ENCODE measurements around the gene ERAL1. TPM values are rescaled to one million over a fixed set of nuclear protein-coding genes. Genes with fewer than 3 reads are reported as not detected.
A peak's percentile ranks its signal among the peaks of the same experiment; 100 is the strongest.

The ERAL1 gene
- total and polyA plus RNA-seq, 5 experiments from 2014 or later: 25.3 to 54.9 (median 32.7) TPM

GRCh38 chr17:28895794-28896447, 41.1 kb downstream of the ERAL1 start:
- Mint-ChIP-seq H3K4me3 (peak overlapping the region; percentile 91 to 99 (median 98)), H3K27me3 (no peaks in the 10 kb centered on the region), H3K9me3 (no peaks in the 10 kb centered on the region), H3K27ac (peak overlapping the region; percentile 95 to 99 (median 97)), H3K4me1 (peaks cover 46 to 78% (median 75%) of the 10 kb centered on the region in 4 donors), H3K36me3 (peaks cover 0 to 19% (median 4%) of the 10 kb centered on the region in 3 donors)
- POLR2A ChIA-PET: interaction anchor here (0.6 to 4.9 kb wide), 14 partner anchors 11 to 176 kb away, joined by 3 to 64 read pairs (median 9); partner anchors contain the start of genes ERAL1, FAM222B, NEK8 and PHF12
- ATAC-seq: no peak
- no peak for DNase-seq

DNA sequence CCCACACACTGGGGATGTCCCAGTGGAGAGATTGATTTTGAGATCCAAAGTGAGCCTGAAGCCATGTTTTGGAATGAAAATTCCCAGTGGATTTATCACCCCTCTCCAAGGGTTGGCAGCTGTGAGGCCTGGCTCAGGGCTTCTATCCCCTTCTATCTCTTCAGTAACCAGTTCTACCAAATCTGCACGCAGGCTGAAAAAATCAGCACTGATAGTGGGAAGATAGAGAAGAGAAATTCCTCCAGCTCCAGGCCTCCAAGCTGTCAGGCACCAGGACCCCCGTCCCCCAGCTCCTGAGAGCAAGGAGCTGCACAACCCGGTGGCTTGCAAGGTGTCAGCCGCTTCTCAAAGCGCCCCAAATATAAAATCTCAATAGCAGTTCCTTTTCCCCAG, 41.7 kb downstream of the ERAL1 start:
- DNase-seq: no peak
- Mint-ChIP-seq H3K4me1 (peaks cover 45 to 75% (median 71%) of the 10 kb centered on the region in 4 donors), H3K36me3 (peaks cover 0 to 13% (median 0%) of the 10 kb centered on the region in 3 donors), H3K27ac (peak overlapping the region; percentile 95 to 99 (median 97)), H3K4me3 (peak overlapping the region; percentile 91 to 99 (median 98)), H3K27me3 (no peaks in the 10 kb centered on the region), H3K9me3 (no peaks in the 10 kb centered on the region)
- POLR2A ChIA-PET: interaction anchor here (0.6 to 4.9 kb wide), 17 partner anchors 12 to 177 kb away, joined by 3 to 64 read pairs (median 6); partner anchors contain the start of genes ERAL1, FAM222B, NEK8 and PHF12
- ATAC-seq: peak in 1 of 2 donors; percentile 13

- H3K4me3 Mint-ChIP-seq: peak within 1 kb of the TSS; percentile 91 to 99 (median 98)
- H3K4me1 Mint-ChIP-seq: peaks cover 47 to 75% (median 72%) of the 10 kb centered on the region in 4 donors
- POLR2A ChIA-PET: interaction anchor here (0.8 to 4.9 kb wide), 26 partner anchors 10 to 252 kb away, joined by 3 to 64 read pairs (median 5); partner anchors contain the start of genes BLTP2, ERAL1, FAM222B and NEK8
- ATAC-seq (peak; percentile 76 to 83), DNase-seq (peak; percentile 56 to 84 (median 67))
- no peaks in the 10 kb centered on the region for H3K27me3 Mint-ChIP-seq
- peaks cover 0 to 8% (median 0%) of the 10 kb centered on the region in 3 donors for H3K36me3 Mint-ChIP-seq
- H3K9me3 Mint-ChIP-seq: no peaks in the 10 kb centered on the region
- H3K27ac Mint-ChIP-seq: peak within 1 kb of the TSS; percentile 95 to 99 (median 97)
Measured at GRCh38 chr17:28896884-28897768, 42.3 kb downstream of the ERAL1 start, which contains the start of gene FLOT2. Gene FLOT2 (minus strand): TSS chr17:28897733. CDS start chr17:28897574, 159 bp downstream.

DNA sequence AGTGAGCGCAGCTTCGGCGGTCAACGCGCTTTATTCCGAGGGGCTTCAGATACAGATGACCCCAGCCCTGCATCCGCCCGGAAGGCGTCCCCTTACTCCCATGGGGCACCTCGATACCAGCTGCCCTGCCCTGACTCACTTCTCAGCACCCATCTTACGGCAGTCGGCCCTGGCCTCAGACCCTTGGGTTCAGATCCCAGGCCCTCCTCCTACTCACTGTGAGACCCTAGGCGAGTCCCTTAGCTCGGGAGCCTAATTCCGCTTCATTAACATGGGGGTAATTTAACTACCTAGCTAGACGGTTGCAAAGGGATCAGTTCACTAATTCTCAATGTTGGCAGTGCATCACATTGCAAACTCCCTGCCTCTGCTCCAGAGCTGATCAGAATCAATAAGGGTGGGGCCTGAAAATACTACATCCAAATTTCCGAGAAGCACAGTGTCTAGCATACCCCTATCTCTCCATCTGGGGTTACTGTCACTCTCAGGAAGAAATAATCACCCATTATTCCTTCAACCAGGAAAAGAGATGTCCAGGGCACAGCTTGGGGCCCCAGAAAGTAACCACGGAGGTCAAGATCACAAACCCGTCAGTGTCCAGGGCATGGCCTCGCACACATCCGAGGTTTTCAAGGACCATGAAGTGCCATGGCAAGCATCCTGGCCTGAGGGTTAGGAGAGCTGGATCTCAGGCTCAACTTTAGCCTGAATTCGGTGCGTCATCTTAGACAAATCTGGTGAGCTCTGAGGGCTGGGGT, 43.1 kb downstream of the ERAL1 start:
- H3K4me1 Mint-ChIP-seq: peaks cover 47 to 72% (median 69%) of the 10 kb centered on the region in 4 donors
- no peaks in the 10 kb centered on the region for H3K27me3 Mint-ChIP-seq
- POLR2A ChIA-PET: interaction anchor here (0.6 to 4.9 kb wide), 27 partner anchors 11 to 253 kb away, joined by 3 to 64 read pairs (median 5); partner anchors contain the start of genes BLTP2, ERAL1, FAM222B and NEK8

GRCh38 chr17:28898527-28898955, 43.7 kb downstream of the ERAL1 start:
- no peaks in the 10 kb centered on the region for H3K27me3 Mint-ChIP-seq
- peaks cover 0 to 2% (median 0%) of the 10 kb centered on the region in 3 donors for H3K36me3 Mint-ChIP-seq
- H3K9me3 Mint-ChIP-seq: no peaks in the 10 kb centered on the region
- DNase-seq: no peak
- no peak for ATAC-seq
- POLR2A ChIA-PET: interaction anchor here (0.6 to 4.9 kb wide), 14 partner anchors 27 to 179 kb away, joined by 3 to 64 read pairs (median 8); partner anchors contain the start of genes ERAL1, FAM222B, NEK8 and PHF12
- peak overlapping the region in 8 of 10 donors; percentile 20 to 99 (median 98) for H3K4me3 Mint-ChIP-seq
- peaks cover 41 to 72% (median 68%) of the 10 kb centered on the region in 4 donors for H3K4me1 Mint-ChIP-seq
- H3K27ac Mint-ChIP-seq: peak overlapping the region; percentile 62 to 99 (median 96)

More for the DNA sequence above, 43.1 kb downstream of the ERAL1 start:
- peaks cover 0 to 6% (median 0%) of the 10 kb centered on the region in 3 donors for H3K36me3 Mint-ChIP-seq
- peak overlapping the region; percentile 95 to 99 (median 97) for H3K27ac Mint-ChIP-seq
- H3K9me3 Mint-ChIP-seq: no peaks in the 10 kb centered on the region
- ATAC-seq (peak in 1 of 2 donors; percentile 1), DNase-seq (peak in 1 of 10 donors; percentile 42)
- peak overlapping the region; percentile 91 to 99 (median 98) for H3K4me3 Mint-ChIP-seq

DNA sequence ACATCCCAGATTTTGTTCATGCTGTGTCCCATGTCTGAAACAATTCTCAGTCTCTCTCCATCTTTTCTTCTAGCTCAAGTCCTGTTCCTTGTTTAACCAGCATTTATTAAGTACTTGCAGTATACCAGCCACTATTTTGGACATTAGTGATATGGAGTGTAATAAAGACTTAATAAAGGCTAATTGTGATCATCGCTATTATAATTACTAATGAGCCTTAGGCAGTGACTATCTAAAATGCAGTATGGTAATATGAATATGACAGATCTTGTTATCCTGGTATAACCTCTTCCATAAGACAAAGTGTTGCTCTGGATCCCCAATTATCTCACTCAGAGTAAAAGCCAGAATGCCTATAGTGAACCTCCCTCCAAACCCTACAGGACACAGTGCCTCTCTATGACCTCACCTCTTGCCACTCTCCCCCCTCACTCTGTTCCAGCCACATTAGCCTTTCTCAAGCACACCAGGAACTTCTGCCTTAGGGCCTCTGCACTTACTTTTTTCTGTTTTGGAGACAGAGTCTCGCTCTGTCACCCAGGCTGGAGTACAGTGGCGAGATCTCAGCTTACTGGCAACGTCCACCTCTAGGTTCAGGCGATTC, 44.5 kb downstream of the ERAL1 start:
- Mint-ChIP-seq H3K4me1 (peaks cover 39 to 65% (median 63%) of the 10 kb centered on the region in 4 donors), H3K4me3 (peak overlapping the region in 9 of 10 donors; percentile 15 to 98 (median 55)), H3K27ac (peak overlapping the region in 9 of 10 donors; percentile 7 to 98 (median 55)), H3K36me3 (peaks cover 0 to 4% (median 0%) of the 10 kb centered on the region in 3 donors), H3K9me3 (no peaks in the 10 kb centered on the region), H3K27me3 (no peaks in the 10 kb centered on the region)
- no peak for ATAC-seq
- POLR2A ChIA-PET: interaction anchor here (0.7 to 4.9 kb wide), 5 partner anchors 11 to 110 kb away, joined by 3 to 64 read pairs (median 6); partner anchors contain the start of genes FAM222B and PHF12
- no peak for DNase-seq

- ATAC-seq (no peak), DNase-seq (no peak)
- peak overlapping the region in 9 of 10 donors; percentile 83 to 97 (median 91) for H3K27ac Mint-ChIP-seq
- peaks cover 33 to 53% (median 52%) of the 10 kb centered on the region in 4 donors for H3K4me1 Mint-ChIP-seq
- POLR2A ChIA-PET: interaction anchor here (1.0 to 3.1 kb wide), 8 partner anchors 8 to 175 kb away, joined by 3 to 27 read pairs (median 16); partner anchors contain the start of genes FAM222B, PHF12 and TLCD1
- H3K27me3 Mint-ChIP-seq: no peaks in the 10 kb centered on the region
- no peaks in the 10 kb centered on the region for H3K9me3 Mint-ChIP-seq
- peak overlapping the region; percentile 82 to 95 (median 90) for H3K4me3 Mint-ChIP-seq
- peaks cover 0 to 13% (median 0%) of the 10 kb centered on the region in 3 donors for H3K36me3 Mint-ChIP-seq
Measured at GRCh38 chr17:28900986-28901726, 46.3 kb downstream of the ERAL1 start.

DNA sequence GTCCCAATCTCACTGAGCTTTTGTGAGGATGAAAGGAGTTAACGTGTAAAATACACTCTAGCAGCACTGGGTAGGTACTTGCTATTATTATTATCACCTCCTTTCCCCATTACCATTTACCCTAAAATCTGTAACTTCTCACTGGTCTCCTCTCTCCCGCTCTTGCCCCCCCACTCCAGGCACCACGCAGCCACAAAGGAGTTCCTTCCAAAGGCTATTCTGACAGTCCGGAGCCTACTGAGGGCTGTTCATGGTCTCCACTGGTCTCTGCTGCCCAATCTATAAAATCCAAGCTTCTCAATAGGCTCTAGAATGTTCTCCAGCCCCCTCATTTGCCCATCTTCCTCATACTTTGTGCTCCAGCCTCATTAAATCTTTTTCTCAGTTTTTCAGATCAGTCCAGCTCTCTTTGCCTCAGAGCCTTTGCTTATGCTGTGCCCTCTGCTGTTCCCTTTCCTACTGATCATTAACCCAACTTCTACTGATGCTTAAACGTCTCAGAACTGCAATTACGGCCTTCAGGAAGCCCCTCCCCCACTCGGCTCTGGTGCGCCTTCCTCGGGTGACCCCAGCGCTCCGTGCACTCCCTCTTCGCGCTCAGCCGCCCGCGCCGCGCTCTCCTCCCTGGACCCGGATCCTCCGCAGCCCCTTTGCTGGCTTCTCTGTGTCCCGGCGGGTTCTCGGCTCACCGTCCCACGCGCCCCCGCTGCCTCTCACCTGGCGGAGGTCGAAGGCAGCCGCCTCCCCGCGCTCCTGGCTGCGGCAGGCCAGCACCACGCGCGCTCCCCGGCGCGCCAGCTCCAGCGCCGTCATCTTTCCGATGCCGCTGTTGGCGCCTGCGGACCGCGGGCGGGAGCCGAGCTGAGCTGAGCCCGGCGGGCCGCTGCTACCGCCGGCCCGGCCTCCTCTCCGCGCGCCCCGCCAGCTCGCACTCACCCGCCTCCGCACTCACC, 47.3 kb downstream of the ERAL1 start:
- Mint-ChIP-seq H3K27ac (peak overlapping the region; percentile 83 to 97 (median 90)), H3K27me3 (no peaks in the 10 kb centered on the region), H3K36me3 (peaks cover 0 to 22% (median 0%) of the 10 kb centered on the region in 3 donors), H3K4me1 (peaks cover 28 to 45% (median 44%) of the 10 kb centered on the region in 4 donors), H3K4me3 (peak overlapping the region; percentile 82 to 95 (median 90)), H3K9me3 (no peaks in the 10 kb centered on the region)
- POLR2A ChIA-PET: interaction anchor here (0.9 to 3.1 kb wide), 14 partner anchors 9 to 545 kb away, joined by 3 to 27 read pairs (median 6); partner anchors contain the start of genes FAM222B, PHF12, POLDIP2 and RPL23A
- DNase-seq: peak in 4 of 10 donors; percentile 6 to 73 (median 30)
- peak; percentile 40 to 41 for ATAC-seq

GRCh38 chr17:28902819-28903545, 48.2 kb downstream of the ERAL1 start, which contains the start of gene DHRS13:
Gene DHRS13 (minus strand): TSS chr17:28903079. CDS start chr17:28902944, 135 bp downstream.
- H3K4me3 Mint-ChIP-seq: peak within 1 kb of the TSS; percentile 82 to 95 (median 90)
- H3K4me1 Mint-ChIP-seq: peaks cover 23 to 41% (median 39%) of the 10 kb centered on the region in 4 donors
- H3K27ac Mint-ChIP-seq: peak within 1 kb of the TSS; percentile 83 to 97 (median 90)
- no peaks in the 10 kb centered on the region for H3K27me3 Mint-ChIP-seq
- POLR2A ChIA-PET: interaction anchor here (0.9 to 3.1 kb wide), 13 partner anchors 10 to 546 kb away, joined by 3 to 27 read pairs (median 6); partner anchors contain the start of genes FAM222B, PHF12, POLDIP2 and RPL23A
- DNase-seq (peak; percentile 90 to 99 (median 96)), ATAC-seq (peak; percentile 89 to 90)
- peaks cover 0 to 30% (median 0%) of the 10 kb centered on the region in 3 donors for H3K36me3 Mint-ChIP-seq
- no peaks in the 10 kb centered on the region for H3K9me3 Mint-ChIP-seq
